ENCODE results near the gene KRT24. TPM values are rescaled to one million over a fixed set of nuclear protein-coding genes. Genes with fewer than 3 reads are reported as not detected.

Gene KRT24
- total RNA-seq, 1 experiment from 2014 or later: not detected

GRCh38 chr17:40697297-40697696 is 6.3 kb downstream of the KRT24 start:
- ATAC-seq (no peak), DNase-seq (ENCODE audit: low read depth, low spot score) (no peak)
- no peaks in the 10 kb centered on the region for H3K9me3 ChIP-seq (ENCODE audit: control insufficient read depth, insufficient read depth, low read depth, low read length)
- no TSS peak for BruUV-seq (replicated peaks)
- peaks cover 7% of the 10 kb centered on the region; the same call in 1 of the 2 replicates for H3K27me3 ChIP-seq (ENCODE audit: control insufficient read depth, insufficient read depth, low read length)
- no peaks in the 10 kb centered on the region for H3K36me3 ChIP-seq (ENCODE audit: control insufficient read depth, insufficient read depth, low read length)
- H3K4me1 ChIP-seq (ENCODE audit: control insufficient read depth, insufficient read depth, low read length): no peaks in the 10 kb centered on the region
- H3K27ac ChIP-seq (ENCODE audit: low read length): no peak overlapping the region
- no peak overlapping the region for H3K4me3 ChIP-seq (ENCODE audit: low read depth in 2 of 2, low read length in 2 of 2)
- intact Hi-C loops (cut with micrococcal nuclease; ENCODE audit: unreplicated experiment): no loop called here
- in situ Hi-C loops (cut with HindIII; ENCODE audit: low pct_unique_long_range_greater_than_20kb, low sequenced_read_pairs): no loop called here
- POLR2A ChIA-PET: no interaction called here
- CTCF ChIA-PET: no interaction called here
- TF ChIP-seq SIN3A (IDR thresholded peaks at IDR 0.05; ENCODE audit: borderline replicate concordance, insufficient read depth, low read depth, low read length) (no peak), POLR2AphosphoS5 (IDR thresholded peaks at IDR 0.05; ENCODE audit: low read depth, low read length) (no peak), CTCF (IDR thresholded peaks at IDR 0.05) (no peak), TCF7L2 (IDR thresholded peaks at IDR 0.05; ENCODE audit: low read depth, low read length) (no peak), REST (IDR thresholded peaks at IDR 0.05; ENCODE audit: insufficient read depth in 1 of 2, low read depth in 2 of 2, low read length in 1 of 2) (no peak)

- Histone ChIP-seq H3K27me3 (ENCODE audit: control insufficient read depth, insufficient read depth, low read length) (peaks cover 13% of the 10 kb centered on the region; the same call in 1 of the 2 replicates), H3K9me3 (ENCODE audit: control insufficient read depth, insufficient read depth, low read depth, low read length) (no peaks in the 10 kb centered on the region), H3K4me3 (ENCODE audit: low read depth in 2 of 2, low read length in 2 of 2) (no peak overlapping the region), H3K36me3 (ENCODE audit: control insufficient read depth, insufficient read depth, low read length) (no peaks in the 10 kb centered on the region), H3K27ac (ENCODE audit: low read length) (no peak overlapping the region), H3K4me1 (ENCODE audit: control insufficient read depth, insufficient read depth, low read length) (no peaks in the 10 kb centered on the region)
- POLR2A ChIA-PET: no interaction called here
- intact Hi-C loops (cut with micrococcal nuclease; ENCODE audit: unreplicated experiment) (no loop called here), in situ Hi-C loops (cut with HindIII; ENCODE audit: low pct_unique_long_range_greater_than_20kb, low sequenced_read_pairs) (no loop called here)
- BruUV-seq (replicated peaks): no TSS peak
- CTCF ChIA-PET: interaction anchor here (0.6 kb wide), 1 partner anchor 164 kb away, joined by 5 read pairs; no protein-coding TSS in a partner anchor
- no peak for ATAC-seq
- TF ChIP-seq TCF7L2 (IDR thresholded peaks at IDR 0.05; ENCODE audit: low read depth, low read length) (no peak), CTCF (IDR thresholded peaks at IDR 0.05) (no peak), REST (IDR thresholded peaks at IDR 0.05; ENCODE audit: insufficient read depth in 1 of 2, low read depth in 2 of 2, low read length in 1 of 2) (no peak), SIN3A (IDR thresholded peaks at IDR 0.05; ENCODE audit: borderline replicate concordance, insufficient read depth, low read depth, low read length) (no peak), POLR2AphosphoS5 (IDR thresholded peaks at IDR 0.05; ENCODE audit: low read depth, low read length) (no peak)
- no peak for DNase-seq (ENCODE audit: low read depth, low spot score)
Measured at GRCh38 chr17:40696651-40697072, 6.9 kb downstream of the KRT24 start.

Data from Panc1 (cell line).